GM19463 (cell line): ENCODE results near the gene UCP3.
"Not testable (repeated sequence)": the region's sequence is repeated elsewhere in the genome, so short reads cannot be mapped to it uniquely, and the experiment has no call there.

Source experiments
- ATAC-seq: cut with Tn5 transposase; IDR thresholded peaks from one replicate; pipeline ENCODE4 v1.9.1; 2021; ENCODE audit warnings: mild to moderate bottlenecking, moderate library complexity; ENCODE audit not compliant: unreplicated experiment

UCP3 gene

GRCh38 chr11:74002832-74003231 lies 6.1 kb downstream of the UCP3 start:
- no peak for ATAC-seq

- no peak for ATAC-seq
Measured at GRCh38 chr11:74001822-74002286, 7.0 kb downstream of the UCP3 start.

GRCh38 chr11:74000307-74001133 lies 8.4 kb downstream of the UCP3 start:
- no peak for ATAC-seq

DNA sequence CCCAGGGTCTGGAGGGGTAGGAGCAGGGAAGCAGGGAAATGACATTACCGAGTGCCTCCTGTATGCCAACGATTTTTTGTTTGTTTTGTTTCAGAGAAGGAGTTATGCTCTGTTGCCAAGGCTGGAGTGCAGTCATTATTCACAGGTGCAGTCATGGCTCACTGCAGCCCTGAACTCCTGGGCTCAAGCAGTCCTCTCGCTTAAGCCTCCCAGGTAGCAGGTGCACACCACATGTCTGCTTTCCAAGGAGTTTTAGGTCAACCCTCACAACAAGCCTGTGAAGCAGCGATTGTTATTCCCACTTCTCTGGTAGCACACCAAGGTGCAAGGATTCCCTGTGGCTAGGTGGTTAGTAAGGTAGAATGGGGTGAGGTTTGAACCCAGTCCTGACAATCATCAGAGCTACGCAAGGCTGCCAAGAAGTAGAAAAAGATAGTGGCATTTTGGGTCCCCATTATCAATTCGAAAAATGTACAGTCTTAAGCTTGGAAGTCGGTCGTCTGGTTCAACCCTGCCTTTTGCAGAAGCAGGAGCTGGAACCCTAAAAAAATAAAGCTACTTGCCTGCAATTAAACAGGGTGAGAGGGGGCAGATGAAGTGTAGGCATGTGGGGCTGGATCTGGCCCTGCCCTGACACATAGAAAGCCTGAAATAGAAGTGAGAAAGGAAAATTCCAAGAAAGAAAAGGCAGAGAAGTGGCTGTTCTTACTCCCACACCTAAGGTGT lies 9.1 kb downstream of the UCP3 start:
- no peak for ATAC-seq

GRCh38 chr11:73998846-73999575 lies 9.9 kb downstream of the UCP3 start:
- no peak for ATAC-seq

DNA sequence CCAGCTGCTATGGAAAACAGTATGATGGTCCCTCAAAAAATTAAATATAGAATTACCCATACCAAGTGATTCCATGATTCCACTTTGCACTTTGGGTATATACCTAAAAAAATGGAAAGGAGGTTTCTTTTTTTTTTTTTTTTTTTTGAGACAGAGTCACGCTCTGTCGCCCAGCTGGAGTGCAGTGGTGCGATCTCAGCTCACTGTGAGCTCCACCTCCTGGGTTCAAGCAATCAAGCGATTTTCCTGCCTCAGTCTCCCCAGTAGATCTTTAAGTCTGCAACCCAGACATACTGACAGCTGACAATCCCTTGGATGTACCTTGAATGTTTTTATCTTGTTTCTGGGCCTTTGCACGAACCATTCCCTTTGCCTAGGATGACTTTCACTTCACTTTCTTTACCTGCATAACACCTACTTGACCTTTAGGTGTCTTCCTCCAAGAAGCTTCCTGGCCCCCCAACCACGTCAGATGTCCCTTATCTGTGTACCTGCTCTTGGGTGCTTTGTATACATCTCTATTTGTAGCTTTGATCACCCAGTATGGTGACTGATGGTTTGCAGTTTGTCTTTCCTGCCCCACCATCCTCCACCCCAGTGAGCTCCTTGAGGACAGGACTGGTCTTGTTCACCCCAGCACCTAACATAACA lies 11.6 kb downstream of the UCP3 start:
- no peak for ATAC-seq

DNA sequence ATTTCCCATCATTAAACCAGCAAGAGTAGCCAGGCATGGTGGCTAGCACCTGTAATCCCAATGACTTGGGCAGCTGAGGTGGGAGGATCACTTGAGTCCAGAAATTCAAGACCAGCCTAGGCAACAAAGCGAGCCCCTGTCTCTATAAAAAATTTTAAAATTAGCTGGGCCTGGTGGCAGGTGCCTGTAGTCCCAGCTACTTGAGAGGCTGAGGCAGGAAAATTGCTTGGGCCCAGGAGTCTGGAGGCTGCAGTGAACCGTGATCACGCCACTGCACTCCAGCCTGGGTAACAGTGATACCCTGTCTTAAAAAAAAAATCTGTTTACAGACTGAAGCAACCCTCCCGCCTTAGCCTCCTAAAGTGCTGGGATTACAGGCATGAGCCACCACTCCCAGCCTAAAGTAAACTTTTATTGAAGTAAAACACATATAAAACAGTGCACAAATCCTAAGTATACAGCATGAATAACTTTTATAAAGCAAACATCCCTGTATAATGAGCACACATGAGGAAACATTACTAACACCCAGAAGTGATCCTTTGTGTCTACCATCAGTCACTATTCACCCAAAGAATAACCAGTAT lies 12.6 kb downstream of the UCP3 start:
- no peak for ATAC-seq

- no peak for ATAC-seq
Measured at GRCh38 chr11:73995731-73996130, 13.2 kb downstream of the UCP3 start.

DNA sequence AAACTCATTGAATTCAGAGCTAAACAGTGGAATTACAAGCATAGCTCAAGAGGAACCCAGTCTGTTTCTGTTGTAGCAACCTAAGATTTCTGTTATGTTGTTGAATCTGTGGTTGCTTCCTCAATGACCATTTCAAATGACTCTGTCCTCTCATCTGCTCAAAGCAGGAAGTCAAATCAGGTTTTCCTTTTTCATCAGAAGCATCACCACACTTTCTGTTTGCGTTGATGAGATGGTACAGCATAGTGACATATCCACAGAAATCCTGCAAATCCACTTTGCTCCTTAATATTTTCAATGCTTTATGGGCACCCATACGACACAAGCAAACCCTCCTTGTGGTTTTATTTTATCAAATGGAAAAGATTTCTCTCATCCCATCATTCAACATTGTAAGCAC lies 13.6 kb downstream of the UCP3 start:
- ATAC-seq: no peak

GRCh38 chr11:73991471-73992006 lies 17.3 kb downstream of the UCP3 start:
- ATAC-seq: peak; percentile 57

DNA sequence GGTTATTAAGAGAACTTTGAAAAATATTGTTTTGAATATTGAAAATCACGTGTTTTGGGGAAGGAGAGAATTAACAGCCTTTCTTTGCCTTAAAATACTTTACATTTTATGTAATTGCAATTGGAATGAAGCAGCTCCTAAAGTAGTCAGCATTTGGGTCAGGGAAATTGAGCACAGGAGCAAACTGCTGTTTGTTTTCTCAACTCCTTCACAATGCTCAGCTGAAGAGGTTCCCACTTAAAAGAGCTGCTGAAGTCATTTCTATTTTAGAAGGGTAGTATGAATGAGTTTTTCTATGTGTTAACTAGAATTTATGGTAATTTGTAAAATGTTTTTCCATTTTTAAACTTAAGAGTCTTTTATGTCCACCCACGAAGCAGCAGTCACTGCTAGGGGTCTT lies 18.2 kb downstream of the UCP3 start:
- ATAC-seq: no peak

GRCh38 chr11:73989156-73989555 lies 19.7 kb downstream of the UCP3 start:
- ATAC-seq: no peak

DNA sequence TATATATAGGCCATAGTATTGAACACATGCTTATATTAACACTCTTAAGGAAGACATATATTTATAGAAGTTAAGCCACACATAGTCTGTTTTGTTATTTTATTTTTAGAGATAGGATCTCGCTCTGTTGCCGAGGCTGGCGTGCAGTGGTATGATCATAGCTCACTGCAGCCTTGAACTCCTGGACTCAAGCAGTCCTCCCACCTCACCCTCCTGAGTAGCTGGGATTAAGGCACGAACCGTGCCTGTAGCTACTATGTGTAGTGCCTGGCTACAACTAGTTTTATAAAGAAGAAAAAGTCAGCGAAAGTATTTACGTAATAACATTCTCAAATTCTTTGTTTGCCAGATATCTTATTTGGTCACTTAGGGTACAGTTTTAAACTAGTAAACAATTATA lies 20.7 kb downstream of the UCP3 start:
- no peak for ATAC-seq

GRCh38 chr11:73985661-73986060 lies 23.2 kb downstream of the UCP3 start:
- ATAC-seq: not testable (repeated sequence)

DNA sequence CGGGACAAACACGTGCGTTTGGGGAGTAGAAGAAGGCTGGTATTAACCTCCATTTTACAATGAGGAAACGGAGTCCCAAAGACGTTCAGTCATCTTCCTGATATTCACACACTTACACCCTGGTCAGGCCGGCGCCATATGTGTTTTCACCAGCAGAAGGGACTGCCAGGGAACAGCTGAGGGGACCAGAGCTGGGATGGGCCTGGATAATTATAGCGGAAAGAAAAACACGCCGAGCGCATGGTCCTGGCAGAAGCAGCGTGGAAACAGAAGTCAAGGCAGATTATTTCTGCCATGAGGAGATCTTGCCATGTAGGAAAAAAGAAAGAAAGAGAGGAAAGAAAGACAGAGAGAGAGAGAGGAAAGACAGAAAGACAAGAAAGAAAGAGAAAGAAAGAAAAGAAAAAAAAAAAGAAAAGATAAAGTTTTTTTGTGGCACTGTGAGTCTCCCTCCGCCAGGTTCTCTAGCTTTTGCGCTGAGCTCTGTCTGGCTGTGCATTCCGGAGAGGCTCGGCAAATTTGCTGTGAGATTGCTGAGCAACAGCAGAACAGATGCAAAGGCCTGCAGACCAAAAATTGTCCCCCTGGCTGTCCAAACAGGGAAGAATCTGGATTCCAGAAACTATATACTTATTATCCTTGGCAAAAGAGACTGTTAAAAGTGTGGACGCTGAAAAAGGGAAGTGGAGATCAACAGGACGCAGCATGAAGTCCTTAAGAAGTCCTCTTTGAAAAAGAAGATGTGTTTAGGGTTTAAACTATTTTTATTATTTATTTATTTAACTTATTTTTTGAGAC lies 24.9 kb downstream of the UCP3 start:
- ATAC-seq: no peak

GRCh38 chr11:73982990-73983740 lies 25.7 kb downstream of the UCP3 start:
- ATAC-seq: peak; percentile 69

- ATAC-seq: peak; percentile 49
Measured at GRCh38 chr11:73982595-73982989, 26.3 kb downstream of the UCP3 start, which contains the start of gene UCP2. Gene UCP2, minus strand, starts transcription at chr11:73982843. Its CDS starts 4,465 bp downstream, at chr11:73978378.

- no peak for ATAC-seq
Measured at GRCh38 chr11:73981051-73981805, 27.7 kb downstream of the UCP3 start.
